CD4-positive, alpha-beta T cell treated with Interleukin-4 for 4 hours (primary cell): ENCODE measurements around the gene MXRA8.

Experiments
- DNase-seq: peaks from one replicate; pipeline ENCODE4 v3.0.0-alpha.2; 2020

Gene MXRA8

DNA sequence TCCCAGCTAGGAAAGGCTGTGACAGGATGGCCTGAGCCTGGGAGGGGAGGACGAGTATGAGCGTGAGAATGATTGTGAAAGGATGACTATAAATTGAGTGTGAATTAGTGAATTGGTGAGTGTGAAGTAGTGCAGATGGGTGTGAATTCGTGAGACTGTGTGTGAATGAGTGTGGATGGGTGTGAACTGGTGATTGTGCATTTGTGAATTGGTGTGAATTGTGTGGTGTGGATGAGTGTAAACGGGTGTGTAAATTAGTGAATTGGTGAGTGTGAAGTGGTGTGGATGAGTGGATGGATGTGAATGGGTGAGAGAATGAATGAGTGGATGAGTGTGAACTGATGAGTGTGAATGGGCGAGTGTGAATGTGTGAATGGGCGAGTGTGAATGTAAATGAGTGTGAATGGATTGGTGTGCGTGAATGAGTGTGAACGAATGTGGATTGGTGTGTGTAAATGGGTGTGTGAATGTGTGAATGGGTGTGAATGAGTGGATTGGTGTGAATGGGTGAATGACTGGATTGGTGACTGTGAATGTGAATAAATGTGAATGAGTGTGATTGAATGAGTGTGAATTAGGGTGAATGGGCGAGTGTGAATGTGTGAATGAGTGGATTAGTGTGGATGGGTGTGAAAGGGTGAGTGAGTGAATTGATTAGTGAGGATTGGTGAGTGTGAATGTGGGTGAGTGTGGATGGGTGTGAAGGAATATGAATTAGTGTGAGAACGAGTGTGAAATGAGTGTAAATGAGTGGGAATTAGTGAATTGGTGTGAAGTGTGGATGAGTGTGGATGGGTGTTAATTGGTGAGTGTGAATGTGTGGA, 7.7 kb upstream of the MXRA8 start:
- no peak for DNase-seq

DNA sequence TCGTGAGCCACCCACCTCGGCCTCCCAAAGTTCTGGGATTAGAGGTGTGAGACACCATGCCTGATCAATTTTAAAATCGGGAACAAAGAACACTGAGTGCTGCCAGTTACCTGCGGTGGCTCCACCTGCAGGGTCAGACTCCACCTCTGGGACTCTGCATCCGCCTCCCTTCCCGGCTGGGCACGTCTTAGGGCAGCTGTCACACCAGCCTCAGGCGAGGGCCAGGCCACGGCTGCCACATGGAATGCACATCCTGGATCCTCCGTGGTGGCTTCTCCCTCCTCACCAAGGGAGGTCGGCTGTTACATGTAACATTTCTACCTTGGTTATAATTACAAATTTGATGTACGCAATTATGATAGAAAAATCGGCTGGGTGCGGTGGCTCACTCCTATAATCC, 5.9 kb upstream of the MXRA8 start:
- DNase-seq = no peak

GRCh38 chr1:1361982-1362423, 3.6 kb upstream of the MXRA8 start:
- no peak for DNase-seq

DNA sequence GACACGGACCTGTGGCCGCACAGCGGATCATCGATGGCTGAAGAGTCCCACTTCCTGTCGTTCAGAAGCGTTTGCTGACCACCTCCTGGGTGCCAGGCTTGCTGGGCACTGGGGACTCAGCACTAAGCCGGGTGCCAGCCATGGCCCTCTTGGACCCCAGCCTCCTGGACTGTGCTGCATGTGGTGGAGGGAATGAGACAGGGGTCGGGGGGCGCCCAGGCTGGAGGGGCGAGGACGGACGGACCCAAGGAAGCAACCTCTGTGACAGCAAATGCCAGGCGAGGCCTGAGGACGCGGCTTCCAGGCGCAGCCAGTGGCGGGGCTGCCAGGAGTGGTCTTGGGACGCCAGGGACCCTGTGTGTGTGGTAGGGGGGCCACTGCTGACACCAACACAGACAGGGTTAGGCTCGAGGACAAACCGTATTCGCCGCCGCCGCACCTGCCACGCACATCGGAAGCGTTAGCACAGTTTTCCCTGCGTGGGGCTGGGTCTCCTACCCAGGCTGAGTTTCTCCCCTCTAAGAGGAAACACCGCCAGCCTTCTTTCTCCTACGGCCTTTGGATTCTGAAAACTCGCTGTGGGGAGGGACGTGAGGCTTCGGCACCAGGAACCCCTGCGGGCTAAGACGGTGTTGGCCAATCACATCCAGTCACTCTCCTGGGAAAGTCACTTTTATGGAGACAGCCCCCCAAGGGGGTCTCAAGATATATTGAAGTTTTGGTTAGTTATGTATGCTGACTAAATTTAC, 3.1 kb upstream of the MXRA8 start:
- no peak for DNase-seq

- no peak for DNase-seq
Observed at GRCh38 chr1:1360506-1361169, 2.3 kb upstream of the MXRA8 start.

DNA sequence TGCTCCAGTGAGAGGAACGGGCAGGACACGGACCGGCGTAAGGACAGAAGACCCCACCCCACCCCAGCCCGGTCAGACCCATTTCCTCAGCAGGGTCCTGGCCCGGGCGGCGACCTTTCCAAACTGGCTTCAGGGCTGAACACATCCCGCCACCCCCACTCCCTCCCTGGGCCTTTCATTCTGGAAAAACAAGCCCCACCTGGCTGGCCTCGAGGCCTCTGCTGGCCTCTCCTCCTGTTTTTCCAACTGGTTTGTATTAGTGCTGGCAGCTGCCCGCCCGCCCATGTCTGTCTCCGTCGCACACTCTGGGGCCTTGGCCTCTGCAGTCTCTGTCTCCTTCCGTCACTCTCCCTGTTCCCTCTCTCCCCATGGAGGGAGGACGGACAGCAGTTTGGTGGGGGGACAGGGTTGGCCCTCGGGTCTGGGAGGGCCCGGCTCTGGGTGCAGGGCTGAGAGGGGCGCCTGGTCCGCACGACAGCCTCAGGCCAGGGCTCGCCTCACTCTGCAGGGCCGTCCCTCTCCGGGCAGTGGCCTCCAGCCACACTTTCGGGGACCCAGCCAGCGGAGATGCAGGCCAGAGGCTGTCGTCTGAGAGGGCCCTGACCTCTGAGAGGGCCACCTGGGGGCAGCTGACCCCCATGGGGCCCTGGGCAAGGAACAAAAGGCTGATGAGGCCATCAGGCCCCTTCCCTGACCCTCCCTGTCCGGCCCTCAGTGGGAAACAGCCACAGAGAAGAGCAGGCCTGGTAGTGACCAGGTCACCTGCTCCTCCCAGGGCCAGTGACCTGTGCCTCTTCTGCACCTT, 1.5 kb upstream of the MXRA8 start:
- no peak for DNase-seq

GRCh38 chr1:1359308-1359663, 931 bp upstream of the MXRA8 start:
- no peak for DNase-seq

- no peak for DNase-seq
Observed at GRCh38 chr1:1357871-1358432, 403 bp downstream of the MXRA8 start.

DNA sequence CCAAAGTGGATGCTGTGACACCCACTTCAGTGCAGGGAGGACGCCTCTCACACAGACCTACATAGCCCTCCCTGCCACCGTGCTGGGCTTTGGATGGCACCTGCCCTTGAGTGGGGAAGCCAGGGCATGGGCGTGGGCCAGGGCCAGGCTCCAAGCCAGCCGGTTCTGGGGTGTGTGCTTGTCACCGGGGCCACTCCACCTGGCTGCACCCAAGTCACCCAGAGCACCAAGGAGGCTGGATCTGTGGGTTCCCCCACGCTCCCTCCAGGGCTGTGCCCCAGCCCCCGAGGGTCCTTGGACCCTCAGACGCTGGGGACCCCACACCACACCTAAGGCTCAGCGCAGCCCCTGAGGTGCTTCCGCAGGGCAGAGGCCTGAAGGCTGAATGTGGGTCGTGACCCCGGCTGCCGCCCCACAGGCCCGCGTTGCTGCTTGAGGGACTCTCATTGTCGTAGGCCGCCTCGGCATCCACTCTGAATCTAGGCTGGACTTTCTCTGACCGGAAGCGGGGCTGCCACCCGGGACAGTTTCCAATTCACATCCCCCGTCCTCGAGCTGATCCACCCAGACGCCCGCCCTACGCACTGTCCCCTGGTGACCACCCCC, 1.5 kb downstream of the MXRA8 start:
- no peak for DNase-seq

- DNase-seq = no peak
Observed at GRCh38 chr1:1356166-1356795, 2.1 kb downstream of the MXRA8 start.

DNA sequence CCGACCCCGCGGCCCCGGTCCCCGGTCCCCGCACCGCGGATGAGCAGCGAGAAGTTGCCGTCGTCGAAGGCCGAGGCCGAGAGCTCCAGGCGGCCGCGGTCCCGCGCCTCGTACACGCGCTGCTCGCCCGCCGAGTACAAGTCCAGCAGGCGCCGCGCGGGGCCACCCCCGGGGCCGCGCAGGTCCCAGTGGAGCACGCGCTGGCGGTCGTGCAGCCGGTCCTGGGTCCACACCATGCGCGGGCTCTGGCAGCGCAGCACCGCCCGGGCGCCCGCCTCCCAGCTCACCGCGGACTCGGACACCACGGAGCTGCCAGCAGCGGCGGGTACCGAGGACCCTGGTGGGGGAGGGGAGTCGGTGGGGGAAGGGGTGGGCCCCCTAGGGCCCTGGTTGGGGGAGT, 2.9 kb downstream of the MXRA8 start:
- no peak for DNase-seq

GRCh38 chr1:1354271-1355247, 3.8 kb downstream of the MXRA8 start:
- DNase-seq = no peak

DNA sequence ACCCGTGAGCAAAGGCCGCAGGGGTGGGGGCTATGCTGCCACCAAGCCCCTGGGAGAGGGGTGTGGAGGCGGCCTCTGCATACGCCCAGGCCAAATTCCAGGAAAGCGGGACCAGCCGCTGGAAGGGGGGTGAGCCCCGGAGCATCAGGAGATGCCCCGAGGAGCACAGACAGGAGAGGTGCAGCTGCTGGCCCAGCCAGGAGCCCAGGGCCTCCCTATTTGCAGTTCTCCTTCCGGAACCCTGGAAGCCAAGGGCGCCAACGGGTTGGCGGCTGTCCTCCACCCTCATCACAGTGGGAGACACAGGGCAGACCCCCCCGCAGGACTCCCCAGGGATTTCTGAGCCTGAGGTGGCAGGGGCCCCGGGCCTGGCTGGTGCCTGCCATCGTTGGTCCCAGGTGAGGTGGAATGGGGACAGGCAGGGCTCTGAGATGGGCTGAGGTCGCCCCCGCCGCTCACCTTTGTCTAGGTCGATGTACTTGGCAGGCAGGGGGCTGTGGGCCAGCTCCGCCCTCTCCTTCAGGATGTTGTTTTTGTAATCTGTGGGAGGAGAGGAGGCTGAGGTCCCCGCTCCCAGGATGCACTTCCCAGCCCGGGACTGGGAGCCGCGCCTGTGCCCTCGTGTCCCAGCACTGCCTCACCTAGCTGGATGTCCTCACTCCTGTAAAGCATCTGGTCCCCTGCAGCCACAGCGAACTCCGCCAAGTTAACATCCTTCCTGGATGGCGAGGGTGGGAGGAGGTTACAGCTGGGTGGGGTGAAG, 4.8 kb downstream of the MXRA8 start:
- DNase-seq = no peak

GRCh38 chr1:1352786-1353388, 5.5 kb downstream of the MXRA8 start:
- DNase-seq = no peak

GRCh38 chr1:1351511-1352427, 6.6 kb downstream of the MXRA8 start:
- no peak for DNase-seq

- DNase-seq = peak; percentile 48
Observed at GRCh38 chr1:1349256-1350012, 8.9 kb downstream of the MXRA8 start, which contains the start of gene DVL1. TSS of gene DVL1 (minus strand) at chr1:1349418. CDS start at chr1:1349065, 353 bp downstream.
